ENCODE results near the gene AKR1C2.
A peak's percentile ranks its signal among the peaks of the same experiment; 100 is the strongest.
"Not testable (repeated sequence)": the region's sequence is repeated elsewhere in the genome, so short reads cannot be mapped to it uniquely, and the experiment has no call there.

Gene AKR1C2

GRCh38 chr10:5023177-5023805, 19.6 kb upstream of the AKR1C2 start:
- DNase-seq: no peak

GRCh38 chr10:5021624-5022290, 18.1 kb upstream of the AKR1C2 start:
- not testable (repeated sequence) for DNase-seq

- DNase-seq: not testable (repeated sequence)
Observed at GRCh38 chr10:5019770-5020612, 16.3 kb upstream of the AKR1C2 start.

DNA sequence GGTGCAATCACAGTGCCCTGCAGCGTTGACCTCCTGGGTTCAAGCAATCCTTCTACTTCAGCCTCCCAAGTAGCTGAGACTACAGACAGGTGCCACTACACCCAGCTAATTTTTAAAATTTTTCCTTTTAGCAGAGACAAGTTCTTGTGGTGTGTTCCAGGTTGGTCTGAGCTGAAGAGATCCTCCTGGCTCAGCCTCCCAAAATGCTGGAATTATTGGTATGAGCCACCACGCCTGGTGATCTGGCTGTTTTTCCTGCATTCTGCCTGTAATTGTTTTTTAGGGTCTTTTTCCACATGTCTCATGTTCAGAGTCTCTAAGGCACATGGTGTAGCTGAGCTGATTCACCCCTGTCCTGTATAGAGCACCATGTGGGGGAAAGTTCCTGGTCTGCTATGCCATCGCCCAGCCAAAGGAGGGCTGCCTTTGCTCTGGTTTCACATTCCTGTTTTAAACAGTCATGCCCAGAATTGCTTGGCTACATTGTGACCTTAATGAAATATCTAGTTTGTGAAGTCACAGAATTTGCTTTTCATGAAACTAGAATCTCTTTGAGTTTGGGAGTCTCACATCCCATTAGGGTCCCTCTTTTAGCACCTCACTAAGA, 15.1 kb upstream of the AKR1C2 start:
- peak; percentile 35 for DNase-seq

- DNase-seq: no peak
Observed at GRCh38 chr10:5018134-5018533, 14.5 kb upstream of the AKR1C2 start.

DNA sequence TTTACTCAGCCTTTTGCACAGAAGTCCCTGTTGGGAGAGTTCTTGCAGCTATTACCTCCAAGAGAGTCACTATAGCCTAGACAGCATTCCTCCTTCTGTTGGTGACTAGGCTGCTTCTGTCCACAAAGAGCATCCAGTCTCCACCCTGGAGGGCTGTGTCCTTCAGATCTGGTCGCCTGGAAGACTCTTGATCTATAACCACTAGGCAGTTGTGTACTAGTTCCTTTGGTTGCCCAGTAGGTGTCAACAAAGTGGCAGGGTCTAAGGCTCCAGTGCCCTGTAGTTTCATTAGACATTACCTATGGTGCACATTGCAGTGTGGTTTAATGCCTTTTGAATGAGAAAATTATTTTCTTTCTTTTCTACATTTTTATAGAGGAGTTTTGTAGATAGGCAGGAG, 11.3 kb upstream of the AKR1C2 start:
- DNase-seq: no peak

DNA sequence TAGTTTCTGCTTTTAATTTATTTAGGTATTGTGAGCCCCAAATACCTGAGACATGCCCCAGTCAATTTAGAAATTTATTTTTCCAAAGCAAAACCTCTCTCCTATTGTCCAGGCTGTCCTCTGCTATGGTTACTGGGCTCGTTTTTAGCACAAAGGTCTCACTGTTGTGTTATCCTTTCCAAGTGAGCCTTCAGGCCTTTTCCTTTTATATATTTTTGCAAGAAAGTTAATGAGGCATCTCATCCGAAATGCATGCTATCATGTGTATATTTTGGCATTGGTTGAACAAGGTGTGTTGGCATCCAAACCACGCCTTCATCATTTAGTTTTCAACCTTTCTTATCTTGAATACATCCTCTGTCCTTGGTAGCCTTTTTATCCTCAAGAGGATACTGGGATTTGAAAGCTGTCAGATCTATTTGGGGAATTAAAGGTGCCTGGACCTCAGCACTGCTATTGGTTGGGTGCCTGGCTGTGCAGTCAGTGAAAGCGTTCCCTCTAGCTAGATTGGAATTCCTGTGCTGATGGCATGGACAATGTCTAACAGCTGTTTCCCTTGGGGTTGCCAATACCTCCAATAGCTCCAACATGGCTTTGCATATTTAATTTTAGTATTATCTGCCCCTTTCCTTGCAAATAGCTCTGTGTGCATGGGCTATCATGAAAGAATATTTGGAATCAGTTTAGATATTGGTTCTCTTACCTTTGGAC, 10.7 kb upstream of the AKR1C2 start:
- DNase-seq: not testable (repeated sequence)

- DNase-seq: no peak
Observed at GRCh38 chr10:5013385-5013784, 9.7 kb upstream of the AKR1C2 start.

GRCh38 chr10:5012595-5012994, 8.9 kb upstream of the AKR1C2 start:
- no peak for DNase-seq

DNA sequence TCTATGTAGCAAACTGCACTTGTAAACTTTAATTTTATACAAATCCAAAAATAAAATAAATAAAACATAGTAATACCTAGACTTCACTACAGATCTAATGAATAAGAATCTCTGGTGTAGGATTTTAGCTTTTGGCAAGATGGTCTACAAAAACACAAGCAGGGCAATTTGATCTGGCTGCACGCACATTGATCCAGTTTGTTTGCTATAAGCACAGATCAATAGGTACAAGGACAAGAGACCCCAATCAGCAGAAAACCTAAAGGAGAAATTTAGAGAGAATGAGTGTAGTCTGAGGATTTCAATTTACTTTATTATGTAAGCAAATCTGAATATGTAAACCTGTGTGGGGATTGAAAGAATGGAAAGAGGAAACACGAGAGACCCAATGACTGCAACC, 7.7 kb upstream of the AKR1C2 start:
- DNase-seq: not testable (repeated sequence)

GRCh38 chr10:5010043-5010442, 6.4 kb upstream of the AKR1C2 start:
- DNase-seq: not testable (repeated sequence)

DNA sequence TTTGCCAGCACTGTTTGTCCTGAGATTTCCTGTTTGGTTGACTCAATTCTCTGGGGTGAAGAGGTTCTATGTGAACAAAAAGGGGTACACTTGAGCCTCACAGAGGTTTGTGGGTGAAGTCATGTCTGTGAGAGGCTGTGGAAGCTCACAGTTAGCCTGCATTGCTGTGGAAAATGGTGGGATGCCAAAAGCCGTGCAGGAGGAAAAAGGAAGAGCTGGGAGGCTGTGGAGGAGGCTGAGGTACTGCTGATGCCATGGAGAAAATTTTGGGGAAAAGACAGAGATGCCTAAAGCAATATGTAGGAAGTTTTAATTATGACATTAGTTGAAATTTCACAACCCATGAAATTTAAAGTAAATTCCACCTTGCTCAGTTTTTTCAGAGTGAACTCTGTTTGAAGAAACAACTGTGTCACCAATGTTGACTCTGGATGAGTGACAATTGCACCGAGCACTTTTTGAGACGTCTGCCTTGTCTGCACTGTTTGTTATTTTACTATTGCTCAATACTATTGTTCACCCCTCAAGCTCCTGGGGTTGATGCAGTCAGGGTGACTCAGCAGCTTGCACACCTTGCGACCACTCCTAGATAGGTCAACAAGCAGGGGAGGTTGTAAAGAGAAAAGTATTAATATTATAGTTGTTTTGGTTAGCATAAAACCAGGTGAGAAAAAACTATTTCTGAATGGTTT, 5.3 kb upstream of the AKR1C2 start:
- not testable (repeated sequence) for DNase-seq

DNA sequence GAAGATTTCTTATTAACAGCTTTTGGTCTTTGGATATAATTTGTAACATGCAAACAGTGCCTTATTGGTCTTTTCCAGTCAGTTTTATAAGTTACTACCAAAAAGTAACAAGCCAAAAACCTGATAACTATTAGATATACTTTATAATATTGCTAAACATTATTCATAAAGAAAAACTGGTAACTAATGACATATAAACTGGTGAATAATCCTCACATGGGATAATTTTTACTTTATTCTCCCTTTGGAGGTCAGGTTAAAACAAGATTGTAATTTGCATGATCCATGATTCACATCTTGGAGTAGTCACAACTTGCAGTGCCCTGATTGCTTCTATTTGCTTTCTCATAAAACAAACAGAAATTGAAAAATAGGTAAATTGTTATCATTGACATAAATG, 844 bp upstream of the AKR1C2 start:
- DNase-seq: not testable (repeated sequence)

DNA sequence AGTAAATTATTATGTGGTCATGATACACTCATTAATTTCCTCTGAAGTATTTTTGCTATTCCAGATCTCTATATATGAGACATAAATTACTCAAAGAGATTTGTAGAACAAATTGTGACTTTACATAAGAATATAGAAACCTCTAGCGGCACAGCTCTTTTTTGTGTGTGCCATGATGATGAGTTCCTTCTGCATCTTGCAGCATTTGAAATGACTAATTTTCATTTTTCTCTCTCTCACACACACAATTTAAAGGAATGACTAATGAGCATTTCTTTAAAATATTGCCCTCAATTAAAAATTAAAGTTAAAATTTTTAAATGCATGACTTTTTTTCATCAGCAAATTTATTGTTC, 351 bp upstream of the AKR1C2 start:
- DNase-seq: not testable (repeated sequence)

DNA sequence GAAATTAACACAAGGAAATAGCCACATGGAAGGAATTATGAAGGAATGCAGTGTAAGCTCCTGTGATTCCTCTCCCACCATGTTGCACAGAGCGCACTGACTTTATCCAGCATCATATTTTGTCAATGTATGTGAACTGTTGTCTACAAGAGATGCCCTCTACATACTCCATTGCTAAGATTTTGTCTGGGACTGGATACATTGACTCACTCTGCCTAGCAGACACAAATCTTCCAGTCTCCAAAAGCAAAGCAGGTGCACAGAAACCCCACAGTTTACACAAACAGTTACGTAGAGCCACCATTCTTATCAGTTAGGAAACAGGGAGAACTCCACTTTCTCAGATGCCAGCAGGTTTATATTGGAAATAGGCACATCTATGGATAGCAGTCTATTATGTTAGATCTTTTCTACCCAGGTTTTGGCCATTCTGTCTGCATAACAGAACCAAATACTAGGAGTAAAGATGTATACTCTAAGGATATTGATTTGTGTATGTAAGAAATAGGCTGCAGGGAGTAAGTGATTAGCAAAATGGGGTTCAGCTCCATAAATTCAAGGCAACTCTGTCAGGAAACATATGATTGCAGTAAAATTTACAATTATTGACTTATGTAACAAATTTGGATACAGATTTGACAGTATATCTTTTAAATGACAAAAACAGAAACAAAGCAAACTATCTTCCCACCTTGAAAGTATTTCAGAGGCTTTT, 1.5 kb downstream of the AKR1C2 start:
- DNase-seq: no peak

DNA sequence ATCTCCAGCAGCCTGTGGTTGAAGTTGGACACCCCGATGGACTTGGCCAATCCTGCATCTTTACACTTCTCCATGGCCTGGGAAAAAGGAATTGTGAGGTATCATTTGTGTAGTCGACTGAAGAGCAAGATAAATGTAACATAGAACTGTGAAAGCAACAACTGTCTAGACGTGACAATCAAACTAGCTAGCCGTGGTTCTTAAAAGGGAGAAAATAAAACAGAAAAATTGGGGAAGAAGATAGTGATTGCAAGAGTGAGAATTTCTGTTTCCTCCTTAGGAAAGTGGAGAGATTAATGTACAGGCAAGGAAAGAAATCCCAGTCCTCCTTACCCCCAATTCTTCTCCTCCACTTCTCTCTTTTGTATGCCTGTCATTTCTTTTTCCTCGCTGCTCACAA, 5.0 kb downstream of the AKR1C2 start:
- DNase-seq: no peak

DNA sequence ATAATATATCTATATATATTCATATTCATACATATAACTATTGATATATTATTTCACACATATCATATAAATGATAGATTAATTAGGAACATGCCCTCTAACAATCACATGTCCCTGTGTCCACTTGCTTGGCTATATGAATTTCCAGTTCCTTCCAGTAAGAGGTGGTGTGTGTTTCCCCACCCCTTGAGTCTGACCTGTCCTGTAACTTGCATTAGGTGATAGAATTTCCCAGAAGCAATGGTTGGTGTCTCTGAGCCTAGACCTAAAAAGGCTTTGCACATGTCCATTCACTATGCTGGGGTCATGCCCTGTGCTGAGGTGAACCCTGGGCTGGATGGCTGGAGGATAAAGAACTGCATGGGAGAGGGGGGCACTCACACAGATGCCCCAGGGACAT, 9.4 kb downstream of the AKR1C2 start:
- not testable (repeated sequence) for DNase-seq

DNA sequence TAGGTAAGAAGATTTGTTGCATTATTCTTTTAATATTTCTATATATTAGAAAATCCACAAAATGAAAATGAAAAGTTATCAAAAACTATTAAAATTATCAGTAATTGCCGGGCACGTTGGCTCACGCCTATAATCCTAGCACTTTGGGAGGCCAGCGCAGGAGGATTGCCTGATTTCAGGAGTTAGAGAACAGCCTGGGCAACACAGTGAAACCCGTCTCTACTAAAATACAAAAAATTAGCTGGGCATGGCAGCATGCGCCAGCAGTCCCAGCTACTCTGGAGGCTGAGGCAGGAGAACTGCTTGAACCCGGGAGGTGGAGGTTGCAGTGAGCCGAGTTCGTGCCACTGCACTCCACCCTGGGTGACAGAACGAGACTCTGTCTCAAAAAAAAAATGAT, 11.1 kb downstream of the AKR1C2 start:
- not testable (repeated sequence) for DNase-seq

GRCh38 chr10:4991463-4991862, 12.2 kb downstream of the AKR1C2 start:
- not testable (repeated sequence) for DNase-seq

- no peak for DNase-seq
Observed at GRCh38 chr10:4990217-4990616, 13.4 kb downstream of the AKR1C2 start.

- not testable (repeated sequence) for DNase-seq
Observed at GRCh38 chr10:4988000-4988641, 15.5 kb downstream of the AKR1C2 start.
